ENCODE results near the gene ATP8A1. TPM values are rescaled to one million over a fixed set of nuclear protein-coding genes. Genes with fewer than 3 reads are reported as not detected.

Gene ATP8A1
- total RNA-seq, 2 donors from 2014 or later, result 15.2 to 24.7 TPM

DNA sequence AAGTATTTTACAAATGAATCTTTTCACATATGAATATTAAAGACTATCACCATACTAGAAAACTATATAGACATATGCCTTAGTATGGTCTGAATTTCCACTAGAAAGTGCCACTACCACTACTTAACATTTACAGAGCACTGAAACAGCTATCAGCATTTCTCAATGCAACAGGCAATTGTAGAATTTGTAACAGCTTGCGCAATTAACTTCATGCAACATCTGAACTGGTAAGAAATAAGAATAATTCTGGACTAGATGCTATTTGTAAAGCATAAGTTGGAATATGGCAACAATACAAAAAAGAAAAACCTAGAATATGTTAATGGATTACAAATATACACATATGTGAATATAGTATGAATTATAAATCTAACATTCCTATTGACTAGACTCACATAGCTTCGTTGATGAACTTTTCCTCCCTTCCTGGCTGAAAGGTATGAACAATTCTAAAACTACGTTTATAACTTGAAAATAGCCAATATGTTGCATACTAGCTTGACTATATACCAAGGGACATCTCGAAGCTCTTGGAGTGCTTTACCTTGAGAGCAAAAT lies 82.0 kb downstream of the ATP8A1 start:
- no peak overlapping the region for H3K4me3 ChIP-seq
- no peak overlapping the region for H3K27ac ChIP-seq
- no peaks in the 10 kb centered on the region for H3K27me3 ChIP-seq (replicated peaks; ENCODE audit: insufficient read depth)
- peaks cover 6 to 9% of the 10 kb centered on the region in 2 donors for H3K4me1 ChIP-seq (ENCODE audit: control insufficient read depth in 1 of 2, low read depth in 2 of 2)
- TF ChIP-seq, protein P1, sequence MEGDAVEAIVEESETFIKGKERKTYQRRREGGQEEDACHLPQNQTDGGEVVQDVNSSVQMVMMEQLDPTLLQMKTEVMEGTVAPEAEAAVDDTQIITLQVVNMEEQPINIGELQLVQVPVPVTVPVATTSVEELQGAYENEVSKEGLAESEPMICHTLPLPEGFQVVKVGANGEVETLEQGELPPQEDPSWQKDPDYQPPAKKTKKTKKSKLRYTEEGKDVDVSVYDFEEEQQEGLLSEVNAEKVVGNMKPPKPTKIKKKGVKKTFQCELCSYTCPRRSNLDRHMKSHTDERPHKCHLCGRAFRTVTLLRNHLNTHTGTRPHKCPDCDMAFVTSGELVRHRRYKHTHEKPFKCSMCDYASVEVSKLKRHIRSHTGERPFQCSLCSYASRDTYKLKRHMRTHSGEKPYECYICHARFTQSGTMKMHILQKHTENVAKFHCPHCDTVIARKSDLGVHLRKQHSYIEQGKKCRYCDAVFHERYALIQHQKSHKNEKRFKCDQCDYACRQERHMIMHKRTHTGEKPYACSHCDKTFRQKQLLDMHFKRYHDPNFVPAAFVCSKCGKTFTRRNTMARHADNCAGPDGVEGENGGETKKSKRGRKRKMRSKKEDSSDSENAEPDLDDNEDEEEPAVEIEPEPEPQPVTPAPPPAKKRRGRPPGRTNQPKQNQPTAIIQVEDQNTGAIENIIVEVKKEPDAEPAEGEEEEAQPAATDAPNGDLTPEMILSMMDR (IDR thresholded peaks at IDR 0.05), result no peak
- no peak for DNase-seq (ENCODE audit: low spot score)
- H3K36me3 ChIP-seq, result no peaks in the 10 kb centered on the region
- H3K9me3 ChIP-seq, result no peaks in the 10 kb centered on the region
- ATAC-seq (ENCODE audit: insufficient number of reproducible peaks, low FRiP score, low read depth), result no peak

DNA sequence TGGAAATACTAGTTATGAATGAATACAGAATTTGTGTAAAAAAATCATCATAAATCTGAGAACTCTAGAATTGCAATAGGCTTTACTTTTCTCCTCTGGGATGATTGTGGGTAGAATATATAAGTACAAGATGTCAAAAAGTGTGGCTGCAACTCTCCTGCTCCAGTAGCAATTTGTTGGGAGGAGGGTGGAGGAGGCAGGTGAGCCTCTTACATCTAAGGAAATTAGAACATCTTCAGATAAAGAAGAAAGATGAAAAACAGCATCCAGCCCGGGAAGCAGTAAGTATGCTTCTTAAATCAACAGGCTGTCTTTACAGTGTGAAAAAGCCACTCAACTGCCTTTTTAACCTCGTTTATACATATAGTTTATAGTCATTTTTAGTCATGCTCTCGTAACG lies 83.7 kb downstream of the ATP8A1 start:
- DNase-seq (ENCODE audit: low spot score) (no peak), ATAC-seq (ENCODE audit: insufficient number of reproducible peaks, low FRiP score, low read depth) (no peak)
- H3K4me1 ChIP-seq (ENCODE audit: control insufficient read depth in 1 of 2, low read depth in 2 of 2), result peaks cover 6 to 10% of the 10 kb centered on the region in 2 donors
- H3K9me3 ChIP-seq, result no peaks in the 10 kb centered on the region
- H3K4me3 ChIP-seq, result no peak overlapping the region
- H3K36me3 ChIP-seq, result no peaks in the 10 kb centered on the region
- H3K27me3 ChIP-seq (replicated peaks; ENCODE audit: insufficient read depth), result no peaks in the 10 kb centered on the region
- H3K27ac ChIP-seq, result no peak overlapping the region
- TF ChIP-seq, protein P1 (IDR thresholded peaks at IDR 0.05), result no peak

- TF ChIP-seq, protein P1 (IDR thresholded peaks at IDR 0.05), result no peak
- Histone ChIP-seq H3K4me3 (no peak overlapping the region), H3K4me1 (ENCODE audit: control insufficient read depth in 1 of 2, low read depth in 2 of 2) (peaks cover 6 to 10% of the 10 kb centered on the region in 2 donors), H3K36me3 (peaks cover 2% of the 10 kb centered on the region), H3K27ac (no peak overlapping the region), H3K9me3 (no peaks in the 10 kb centered on the region), H3K27me3 (replicated peaks; ENCODE audit: insufficient read depth) (no peaks in the 10 kb centered on the region)
- ATAC-seq (ENCODE audit: insufficient number of reproducible peaks, low FRiP score, low read depth) (no peak), DNase-seq (ENCODE audit: low spot score) (no peak)
Observed at GRCh38 chr4:42570221-42570620, 86.7 kb downstream of the ATP8A1 start.

DNA sequence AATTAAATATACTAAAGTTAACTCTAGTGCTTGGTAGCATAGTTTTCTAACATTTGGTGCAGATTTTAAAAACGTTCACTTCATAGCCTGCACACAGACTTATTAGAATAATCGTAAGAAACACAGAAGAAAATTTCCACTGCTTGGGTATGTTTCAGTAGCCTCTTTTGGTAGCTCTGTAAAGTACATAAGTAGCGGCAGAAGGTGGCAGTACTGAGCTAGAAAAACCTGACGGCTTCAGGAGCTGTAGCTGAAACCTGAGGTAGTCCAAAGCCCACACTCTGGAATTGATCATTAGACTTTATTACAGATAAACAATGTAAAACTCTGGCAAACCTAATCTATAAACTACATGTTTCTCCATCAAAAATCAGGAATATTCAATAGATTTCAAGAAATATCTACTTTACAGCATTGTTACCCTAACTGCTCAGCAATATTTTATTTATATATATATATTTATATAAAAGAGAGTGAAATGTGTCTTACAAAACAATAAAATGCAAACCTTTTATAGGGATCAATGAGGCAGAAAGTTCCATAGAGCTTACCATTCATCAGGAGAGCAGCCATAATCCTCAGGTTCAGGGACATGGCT lies 88.2 kb downstream of the ATP8A1 start:
- H3K27ac ChIP-seq, result no peak overlapping the region
- no peaks in the 10 kb centered on the region for H3K9me3 ChIP-seq
- peaks cover 6 to 10% of the 10 kb centered on the region in 2 donors for H3K4me1 ChIP-seq (ENCODE audit: control insufficient read depth in 1 of 2, low read depth in 2 of 2)
- H3K36me3 ChIP-seq, result peaks cover 2% of the 10 kb centered on the region
- no peak overlapping the region for H3K4me3 ChIP-seq
- TF ChIP-seq, protein P1 (IDR thresholded peaks at IDR 0.05), result peak; percentile 66
- ATAC-seq (ENCODE audit: insufficient number of reproducible peaks, low FRiP score, low read depth) (peak; percentile 82), DNase-seq (ENCODE audit: low spot score) (no peak)
- no peaks in the 10 kb centered on the region for H3K27me3 ChIP-seq (replicated peaks; ENCODE audit: insufficient read depth)

GRCh38 chr4:42566835-42567234 lies 90.1 kb downstream of the ATP8A1 start:
- H3K4me1 ChIP-seq (ENCODE audit: control insufficient read depth in 1 of 2, low read depth in 2 of 2), result peaks cover 6 to 10% of the 10 kb centered on the region in 2 donors
- no peaks in the 10 kb centered on the region for H3K9me3 ChIP-seq
- H3K27ac ChIP-seq, result no peak overlapping the region
- no peak for ATAC-seq (ENCODE audit: insufficient number of reproducible peaks, low FRiP score, low read depth)
- H3K36me3 ChIP-seq, result peaks cover 2% of the 10 kb centered on the region
- TF ChIP-seq, protein P1 (IDR thresholded peaks at IDR 0.05), result no peak
- H3K27me3 ChIP-seq (replicated peaks; ENCODE audit: insufficient read depth), result no peaks in the 10 kb centered on the region
- no peak overlapping the region for H3K4me3 ChIP-seq
- DNase-seq (ENCODE audit: low spot score), result no peak

Measured in thoracic aorta (tissue), 2 donors.